ENCODE results near the gene MAT2B.
A peak's percentile ranks its signal among the peaks of the same experiment; 100 is the strongest.

The MAT2B gene

GRCh38 chr5:163509291-163509951, 4.0 kb downstream of the MAT2B start:
- no peak for FAIRE-seq
- TF ChIP-seq, protein P1, sequence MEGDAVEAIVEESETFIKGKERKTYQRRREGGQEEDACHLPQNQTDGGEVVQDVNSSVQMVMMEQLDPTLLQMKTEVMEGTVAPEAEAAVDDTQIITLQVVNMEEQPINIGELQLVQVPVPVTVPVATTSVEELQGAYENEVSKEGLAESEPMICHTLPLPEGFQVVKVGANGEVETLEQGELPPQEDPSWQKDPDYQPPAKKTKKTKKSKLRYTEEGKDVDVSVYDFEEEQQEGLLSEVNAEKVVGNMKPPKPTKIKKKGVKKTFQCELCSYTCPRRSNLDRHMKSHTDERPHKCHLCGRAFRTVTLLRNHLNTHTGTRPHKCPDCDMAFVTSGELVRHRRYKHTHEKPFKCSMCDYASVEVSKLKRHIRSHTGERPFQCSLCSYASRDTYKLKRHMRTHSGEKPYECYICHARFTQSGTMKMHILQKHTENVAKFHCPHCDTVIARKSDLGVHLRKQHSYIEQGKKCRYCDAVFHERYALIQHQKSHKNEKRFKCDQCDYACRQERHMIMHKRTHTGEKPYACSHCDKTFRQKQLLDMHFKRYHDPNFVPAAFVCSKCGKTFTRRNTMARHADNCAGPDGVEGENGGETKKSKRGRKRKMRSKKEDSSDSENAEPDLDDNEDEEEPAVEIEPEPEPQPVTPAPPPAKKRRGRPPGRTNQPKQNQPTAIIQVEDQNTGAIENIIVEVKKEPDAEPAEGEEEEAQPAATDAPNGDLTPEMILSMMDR (IDR thresholded peaks at IDR 0.05; ENCODE audit: insufficient read depth, missing control alignments): no peak
- no peak for DNase-seq (ENCODE audit: insufficient read length, low spot score)

- no peak for FAIRE-seq
- TF ChIP-seq, protein P1 (IDR thresholded peaks at IDR 0.05; ENCODE audit: insufficient read depth, missing control alignments): no peak
- DNase-seq (ENCODE audit: insufficient read length, low spot score): no peak
Measured at GRCh38 chr5:163512526-163512925, 7.1 kb downstream of the MAT2B start.

DNA sequence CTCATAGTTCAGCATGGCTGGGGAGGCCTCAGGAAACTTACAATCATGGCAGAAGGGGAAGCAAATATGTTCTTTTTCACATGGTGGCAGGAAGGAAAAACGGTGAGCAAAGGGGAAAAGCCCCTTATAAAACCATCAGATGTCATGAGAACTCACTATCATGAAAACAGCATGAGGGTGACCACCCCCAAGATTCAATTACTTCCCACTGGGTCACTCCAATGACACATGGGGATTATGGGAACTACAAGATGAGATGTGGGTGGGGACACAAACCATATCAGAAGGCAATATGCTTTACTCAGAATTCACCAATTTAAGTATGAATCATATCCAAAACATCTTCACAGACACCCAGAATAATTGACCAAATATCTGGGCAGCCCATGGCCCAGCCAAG, 19.7 kb downstream of the MAT2B start:
- DNase-seq (ENCODE audit: insufficient read length, low spot score): no peak
- TF ChIP-seq, protein P1 (IDR thresholded peaks at IDR 0.05; ENCODE audit: insufficient read depth, missing control alignments): no peak
- no peak for FAIRE-seq

DNA sequence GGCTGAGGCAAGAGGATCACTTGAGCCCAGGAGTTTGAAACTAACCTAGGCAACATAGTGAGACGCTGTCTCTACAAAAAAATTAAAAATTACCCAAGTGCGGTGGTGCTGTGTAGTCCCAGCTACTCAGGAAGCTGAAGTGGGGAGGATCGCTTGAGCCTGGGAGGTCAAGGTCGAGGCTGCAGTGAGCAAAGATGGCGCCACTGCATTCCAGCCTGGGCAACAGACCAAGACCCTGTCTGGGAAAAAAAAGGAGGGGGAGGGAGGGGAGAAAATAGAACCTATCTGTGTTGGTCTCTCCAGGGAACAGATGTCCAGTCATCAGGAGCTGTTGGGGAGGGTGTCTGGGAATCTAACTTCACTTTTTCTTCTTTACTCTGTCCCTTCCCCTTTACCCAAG, 24.3 kb downstream of the MAT2B start:
- FAIRE-seq (no peak), DNase-seq (ENCODE audit: insufficient read length, low spot score) (no peak)
- TF ChIP-seq, protein P1 (IDR thresholded peaks at IDR 0.05; ENCODE audit: insufficient read depth, missing control alignments): no peak

DNA sequence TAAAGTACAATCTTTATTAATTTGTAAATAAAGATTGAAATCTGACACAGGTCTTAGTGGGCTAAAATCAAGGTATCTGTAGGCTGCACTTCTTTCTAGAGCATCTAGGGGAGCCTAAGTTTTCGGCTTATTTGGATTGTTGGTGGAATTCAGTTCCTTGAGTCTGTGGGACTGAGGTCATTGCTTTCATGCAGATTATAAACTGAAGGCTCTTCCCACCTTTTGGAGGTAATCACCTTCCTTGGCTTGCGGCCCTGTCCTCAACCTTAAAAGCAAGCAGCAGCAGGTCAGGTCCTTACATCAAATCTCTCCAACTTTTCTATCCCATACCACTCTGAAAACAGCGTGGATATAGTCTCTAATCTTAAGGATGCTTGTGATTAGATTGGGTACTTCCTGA, 25.9 kb downstream of the MAT2B start:
- DNase-seq (ENCODE audit: insufficient read length, low spot score) (no peak), FAIRE-seq (peak; percentile 41)
- TF ChIP-seq, protein P1 (IDR thresholded peaks at IDR 0.05; ENCODE audit: insufficient read depth, missing control alignments): no peak

- DNase-seq (ENCODE audit: insufficient read length, low spot score): no peak
- no peak for FAIRE-seq
- TF ChIP-seq, protein P1 (IDR thresholded peaks at IDR 0.05; ENCODE audit: insufficient read depth, missing control alignments): no peak
Measured at GRCh38 chr5:163532171-163533084, 27.0 kb downstream of the MAT2B start.

- TF ChIP-seq, protein P1 (IDR thresholded peaks at IDR 0.05; ENCODE audit: insufficient read depth, missing control alignments): no peak
- no peak for DNase-seq (ENCODE audit: insufficient read length, low spot score)
- no peak for FAIRE-seq
Measured at GRCh38 chr5:163533223-163533622, 27.8 kb downstream of the MAT2B start.

All from D721Med (cell line).